Parathyroid adenoma (tissue), 2 donors: ENCODE data around the gene ATF6.

Experiments used
- H2AFZ ChIP-seq: fragments of 300-600 bp; sonication (generic); one replicate; pipeline ENCODE4 v1.7.0; 2017; ENCODE audit warnings: antibody characterized with exemption, mild to moderate bottlenecking
- H3K27ac ChIP-seq: fragments of 300-600 bp; sonication (generic); one replicate; pipeline ENCODE4 v1.7.0; 2017
- H3K27me3 ChIP-seq: fragments of 300-600 bp; sonication (generic); one replicate; pipeline ENCODE4 v1.7.0; 2017; ENCODE audit warnings: low read length; ENCODE audit not compliant: control insufficient read depth, insufficient read depth
- H3K36me3 ChIP-seq: fragments of 300-600 bp; sonication (generic); one replicate; pipeline ENCODE4 v1.7.0; 2017; ENCODE audit warnings: low read length; ENCODE audit not compliant: control insufficient read depth, insufficient read depth
- H3K4me1 ChIP-seq: fragments of 300-600 bp; sonication (generic); one replicate; pipeline ENCODE4 v1.7.0; 2017; ENCODE audit warnings: control low read depth
- H3K4me2 ChIP-seq: fragments of 300-600 bp; sonication (generic); one replicate; pipeline ENCODE4 v1.7.0; 2017; ENCODE audit warnings: low read length
- H3K4me3 ChIP-seq: fragments of 300-600 bp; sonication (generic); one replicate; pipeline ENCODE4 v1.7.0; 2017; ENCODE audit warnings: low read depth, low read length
- H3K79me2 ChIP-seq: fragments of 300-600 bp; sonication (generic); one replicate; pipeline ENCODE4 v1.7.0; 2017; ENCODE audit warnings: control low read depth
- H3K9ac ChIP-seq: fragments of 300-600 bp; sonication (generic); one replicate; pipeline ENCODE4 v1.7.0; 2017; ENCODE audit warnings: mild to moderate bottlenecking
- H3K9me3 ChIP-seq: fragments of 300-600 bp; sonication (generic); one replicate; pipeline ENCODE4 v1.7.0; 2017; ENCODE audit warnings: low read length; ENCODE audit not compliant: control insufficient read depth
- TF ChIP-seq, protein P1 (sequence below): fragments of 300-600 bp; sonication (generic); IDR thresholded peaks from one replicate; pipeline ENCODE4 v1.7.0; 2017; ENCODE audit warnings: antibody characterized with exemption, mild to moderate bottlenecking
- donor health status: primary hyperparathyroidism.

The ATF6 gene

DNA sequence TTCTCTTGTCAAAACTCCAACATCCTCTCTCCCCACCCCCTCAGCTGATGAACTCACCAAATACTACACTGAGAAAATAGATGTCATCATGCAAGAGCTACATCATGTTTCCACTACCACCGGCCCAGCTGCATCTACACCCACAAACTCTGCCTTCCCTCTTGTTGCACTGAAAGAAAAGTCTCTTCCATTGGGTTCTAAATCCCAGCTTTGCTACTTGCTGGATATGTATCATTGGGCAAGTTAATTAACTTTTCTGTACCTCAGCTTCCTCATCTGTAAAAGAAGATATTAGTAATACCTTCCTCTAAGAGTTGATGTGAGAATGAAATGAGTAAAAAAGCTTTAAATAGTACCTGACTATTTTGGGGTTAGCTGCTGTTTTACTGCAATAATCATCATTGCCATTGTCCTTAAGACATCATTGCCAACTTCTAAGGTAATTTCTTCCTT is 149.0 kb downstream of the ATF6 start:
- H3K27me3 ChIP-seq = no peaks in the 10 kb centered on the region
- no peak overlapping the region for H3K4me2 ChIP-seq
- no peak overlapping the region for H3K27ac ChIP-seq
- no peak overlapping the region for H2AFZ ChIP-seq
- H3K9me3 ChIP-seq = no peaks in the 10 kb centered on the region
- no peaks in the 10 kb centered on the region for H3K36me3 ChIP-seq
- no peaks in the 10 kb centered on the region for H3K4me1 ChIP-seq
- H3K9ac ChIP-seq = no peak overlapping the region
- no peaks in the 10 kb centered on the region for H3K79me2 ChIP-seq
- TF ChIP-seq, protein P1, sequence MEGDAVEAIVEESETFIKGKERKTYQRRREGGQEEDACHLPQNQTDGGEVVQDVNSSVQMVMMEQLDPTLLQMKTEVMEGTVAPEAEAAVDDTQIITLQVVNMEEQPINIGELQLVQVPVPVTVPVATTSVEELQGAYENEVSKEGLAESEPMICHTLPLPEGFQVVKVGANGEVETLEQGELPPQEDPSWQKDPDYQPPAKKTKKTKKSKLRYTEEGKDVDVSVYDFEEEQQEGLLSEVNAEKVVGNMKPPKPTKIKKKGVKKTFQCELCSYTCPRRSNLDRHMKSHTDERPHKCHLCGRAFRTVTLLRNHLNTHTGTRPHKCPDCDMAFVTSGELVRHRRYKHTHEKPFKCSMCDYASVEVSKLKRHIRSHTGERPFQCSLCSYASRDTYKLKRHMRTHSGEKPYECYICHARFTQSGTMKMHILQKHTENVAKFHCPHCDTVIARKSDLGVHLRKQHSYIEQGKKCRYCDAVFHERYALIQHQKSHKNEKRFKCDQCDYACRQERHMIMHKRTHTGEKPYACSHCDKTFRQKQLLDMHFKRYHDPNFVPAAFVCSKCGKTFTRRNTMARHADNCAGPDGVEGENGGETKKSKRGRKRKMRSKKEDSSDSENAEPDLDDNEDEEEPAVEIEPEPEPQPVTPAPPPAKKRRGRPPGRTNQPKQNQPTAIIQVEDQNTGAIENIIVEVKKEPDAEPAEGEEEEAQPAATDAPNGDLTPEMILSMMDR = no peak
- H3K4me3 ChIP-seq = no peak overlapping the region

DNA sequence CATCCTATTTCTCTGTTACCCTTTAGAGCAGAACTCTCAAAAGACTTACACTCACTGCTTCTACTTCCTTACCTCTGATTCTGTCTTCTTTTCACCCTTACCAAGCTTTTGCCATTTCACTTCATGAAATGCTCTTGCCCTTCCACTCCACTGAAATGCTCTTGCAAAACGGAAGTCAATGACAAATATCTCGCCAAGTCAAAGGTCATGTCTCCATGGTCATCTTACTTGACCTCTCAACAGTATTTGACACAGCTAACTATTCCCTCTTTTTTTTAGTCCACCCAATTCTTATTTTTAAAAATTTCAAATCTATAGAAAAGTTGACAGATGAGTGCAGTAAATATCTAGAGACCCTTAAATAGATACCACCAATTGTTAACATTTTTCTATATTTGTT is 149.9 kb downstream of the ATF6 start:
- no peak overlapping the region for H3K9ac ChIP-seq
- H3K27me3 ChIP-seq = no peaks in the 10 kb centered on the region
- no peak overlapping the region for H3K4me3 ChIP-seq
- H3K4me2 ChIP-seq = no peak overlapping the region
- TF ChIP-seq, protein P1 = no peak
- no peaks in the 10 kb centered on the region for H3K4me1 ChIP-seq
- H3K36me3 ChIP-seq = no peaks in the 10 kb centered on the region
- H2AFZ ChIP-seq = no peak overlapping the region
- H3K9me3 ChIP-seq = no peaks in the 10 kb centered on the region
- H3K27ac ChIP-seq = no peak overlapping the region
- H3K79me2 ChIP-seq = no peaks in the 10 kb centered on the region

DNA sequence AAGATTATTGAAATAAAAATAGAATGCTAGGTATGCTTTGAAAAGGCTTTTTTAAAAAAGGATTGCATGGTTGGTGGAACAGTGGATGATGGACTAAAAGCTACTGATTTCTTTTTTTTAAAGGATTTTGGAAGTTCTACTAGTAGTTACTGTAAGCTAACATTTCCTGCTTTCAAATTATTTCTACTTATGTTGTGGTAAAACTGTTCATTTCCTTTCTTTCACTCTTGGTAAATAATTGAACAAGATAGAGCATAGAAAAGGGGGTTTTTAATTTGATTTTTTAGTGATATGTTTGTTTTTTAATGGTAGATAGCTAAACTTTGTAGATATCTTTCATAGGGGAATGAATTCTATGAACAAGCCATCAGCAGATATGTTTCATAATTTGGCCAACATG is 153.1 kb downstream of the ATF6 start:
- Histone ChIP-seq H3K79me2 (no peaks in the 10 kb centered on the region), H3K27me3 (no peaks in the 10 kb centered on the region), H3K36me3 (no peaks in the 10 kb centered on the region), H3K9ac (no peak overlapping the region), H2AFZ (no peak overlapping the region), H3K4me1 (no peaks in the 10 kb centered on the region), H3K27ac (no peak overlapping the region), H3K4me3 (no peak overlapping the region), H3K9me3 (no peaks in the 10 kb centered on the region), H3K4me2 (no peak overlapping the region)
- TF ChIP-seq, protein P1 = no peak

DNA sequence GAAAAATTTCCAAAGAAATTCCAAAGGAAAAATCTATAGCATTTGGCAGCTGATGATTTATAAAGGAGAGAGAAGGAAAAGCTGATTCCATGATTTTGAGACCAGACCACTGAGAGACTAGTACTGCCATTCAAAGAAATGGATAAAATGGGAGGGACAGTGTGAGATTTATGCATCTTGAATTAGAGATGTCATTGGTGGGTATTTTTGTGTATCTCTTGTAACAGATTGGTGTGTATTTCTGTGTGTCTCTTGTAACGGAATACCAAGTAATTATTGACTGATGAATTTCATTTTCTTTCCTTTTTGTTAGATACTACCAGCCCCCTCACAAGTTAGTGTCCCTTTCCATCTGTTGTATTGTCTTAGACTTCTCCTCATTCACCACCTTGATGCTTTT is 155.4 kb downstream of the ATF6 start:
- Histone ChIP-seq H3K4me2 (no peak overlapping the region), H2AFZ (no peak overlapping the region), H3K27ac (no peak overlapping the region), H3K9me3 (no peaks in the 10 kb centered on the region), H3K36me3 (no peaks in the 10 kb centered on the region), H3K9ac (no peak overlapping the region), H3K4me3 (no peak overlapping the region), H3K79me2 (no peaks in the 10 kb centered on the region), H3K27me3 (no peaks in the 10 kb centered on the region), H3K4me1 (no peaks in the 10 kb centered on the region)
- TF ChIP-seq, protein P1 = no peak

DNA sequence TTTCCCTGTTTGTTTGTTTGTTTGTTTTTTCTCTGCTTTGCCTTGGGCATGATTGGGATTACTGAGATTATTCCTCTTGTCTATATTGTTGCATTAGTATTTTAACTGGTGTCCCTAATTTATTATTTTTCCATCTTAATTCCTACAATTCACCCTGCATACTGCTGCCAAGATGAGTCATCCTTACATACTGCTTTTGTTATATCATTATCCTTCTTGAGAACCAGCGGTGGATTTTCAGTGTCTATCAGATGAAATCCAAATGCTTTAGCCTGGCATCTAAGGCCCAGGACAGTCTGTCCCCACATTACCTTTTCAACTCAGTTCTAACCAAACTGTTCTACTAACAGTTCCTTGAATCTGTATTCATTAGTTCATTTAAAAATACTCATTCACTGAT is 155.9 kb downstream of the ATF6 start:
- Histone ChIP-seq H2AFZ (no peak overlapping the region), H3K4me2 (no peak overlapping the region), H3K27ac (no peak overlapping the region), H3K27me3 (no peaks in the 10 kb centered on the region), H3K9ac (no peak overlapping the region), H3K79me2 (no peaks in the 10 kb centered on the region), H3K4me3 (no peak overlapping the region), H3K4me1 (no peaks in the 10 kb centered on the region), H3K36me3 (no peaks in the 10 kb centered on the region), H3K9me3 (no peaks in the 10 kb centered on the region)
- TF ChIP-seq, protein P1 = no peak
